ENCODE measurements around the gene SMARCAL1. TPM values are rescaled to one million over a fixed set of nuclear protein-coding genes. Genes with fewer than 3 reads are reported as not detected.

The SMARCAL1 gene
- total and polyA plus RNA-seq, 2 experiments from 2014 or later = 10.3 to 17.2 TPM

Other genes starting within 250 kb of the SMARCAL1 start
- gene MARCHF4, start 40.0 kb upstream of the SMARCAL1 start, total RNA-seq (2014; rRNA removed; shearing (Covaris generic)) = 1.1 and 1.2 TPM in 2 replicates
- 0.45 and 0.70 TPM in 2 replicates for gene MARCHF4, start 40.0 kb upstream of the SMARCAL1 start, polyA plus RNA-seq (2016; fragmentation: Nextera tagmentation; extraction: Ambion mirVana)
- 879 and 1,118 TPM in 2 replicates for gene RPL37A, start 86.4 kb downstream of the SMARCAL1 start, total RNA-seq (2014; rRNA removed; shearing (Covaris generic))
- gene RPL37A, start 86.4 kb downstream of the SMARCAL1 start, polyA plus RNA-seq (2016; fragmentation: Nextera tagmentation; extraction: Ambion mirVana) = 5,036 and 5,564 TPM in 2 replicates
- 309 and 364 TPM in 2 replicates for gene IGFBP2, start 220.9 kb downstream of the SMARCAL1 start, total RNA-seq (2014; rRNA removed; shearing (Covaris generic))
- 177 and 235 TPM in 2 replicates for gene IGFBP2, start 220.9 kb downstream of the SMARCAL1 start, polyA plus RNA-seq (2016; fragmentation: Nextera tagmentation; extraction: Ambion mirVana)

All from GM23338 (cell line).